GM12878 (cell line): ENCODE measurements around the gene F12. TPM values are rescaled to one million over a fixed set of nuclear protein-coding genes. Genes with fewer than 3 reads are reported as not detected.

Experiments used
- ATAC-seq: fragments of 200-7000 bp; cut with Tn5 transposase; 3 replicates; pipeline ENCODE4 v1.9.1; 2020; ENCODE audit warnings: mild to moderate bottlenecking, moderate library complexity
- BruUV-seq: library from RNA; stranded (reverse); fragments of 400-500 nt; replicated peaks from 2 replicates; lab custom pipeline; 2021; lab: Mats Ljungman, UMichigan
- CTCF ChIA-PET: fragments of 300-600 bp; sonication (Branson Sonifier 250); formaldehyde crosslinking; extraction: SDS; loops from one replicate; lab custom pipeline; 2021; ENCODE audit warnings: inconsistent platforms; lab: Yijun Ruan, JAX
- POLR2A ChIA-PET: fragments of 350-600 bp; formaldehyde crosslinking; extraction: SDS; loops from one replicate; lab custom pipeline; 2021; ENCODE audit warnings: inconsistent platforms; lab: Charles Lee
- RAD21 ChIA-PET: fragments of 300-600 bp; sonication (Branson Sonifier 250); formaldehyde crosslinking; loops from one replicate; lab custom pipeline; 2023; ENCODE audit warnings: antibody characterized with exemption; ENCODE audit not compliant: unreplicated experiment; lab: Charles Lee
- SMC1A ChIA-PET: fragments of 300-600 bp; sonication (Branson Sonifier 250); formaldehyde crosslinking; loops from one replicate; lab custom pipeline; 2023; ENCODE audit not compliant: unreplicated experiment, uncharacterized antibody; lab: Charles Lee
- DNase-seq: peaks from one replicate; pipeline ENCODE4 v3.0.0-alpha.2; 2011; ENCODE audit warnings: low read depth, low spot score
- FAIRE-seq: peaks from 3 replicates; lab custom pipeline; 2011; peaks lifted over from hg19 to GRCh38; lab: Jason Lieb, UNC
- H2AFZ ChIP-seq: 2 replicates; pipeline ENCODE4 v1.6.0; 2011; ENCODE audit warnings: low read depth, low read length, control low read depth; ENCODE audit not compliant: control insufficient read depth
- H3K27ac ChIP-seq: 2 replicates; pipeline ENCODE4 v1.5.1; 2011; ENCODE audit warnings: control low read depth; ENCODE audit not compliant: control insufficient read depth, insufficient read depth
- H3K27me3 ChIP-seq, 2 experiments: replicated peaks in 1 of 2; 2 replicates each; pipeline versions ENCODE4 v1.6.0 to v1.6.1; 2011; ENCODE audit warnings: low read length in 1 of 2; ENCODE audit not compliant: control insufficient read depth in 2 of 2, insufficient read depth in 2 of 2
- H3K36me3 ChIP-seq, 2 experiments: 2 replicates each; pipeline ENCODE4 v1.5.1; 2011; ENCODE audit warnings: low read length in 1 of 2; ENCODE audit not compliant: control insufficient read depth in 2 of 2, insufficient read depth in 2 of 2
- H3K4me1 ChIP-seq: 2 replicates; pipeline ENCODE4 v1.6.1; 2011; ENCODE audit warnings: mild to moderate bottlenecking, low read length, moderate library complexity, mixed read lengths; ENCODE audit not compliant: control insufficient read depth, insufficient read depth
- H3K4me2 ChIP-seq: 2 replicates; pipeline ENCODE4 v1.6.0; 2011; ENCODE audit warnings: control low read depth; ENCODE audit not compliant: control insufficient read depth, insufficient read depth
- H3K4me3 ChIP-seq: fragments of 200-600 bp; sonication (generic); 2 replicates; pipeline ENCODE4 v1.5.1; 2016
- H3K79me2 ChIP-seq: 2 replicates; pipeline ENCODE4 v1.6.0; 2011; ENCODE audit warnings: low read length; ENCODE audit not compliant: control insufficient read depth, insufficient read depth
- H3K9ac ChIP-seq: 2 replicates; pipeline ENCODE4 v1.8.0; 2011; ENCODE audit warnings: low read length, control low read depth, mixed read lengths; ENCODE audit not compliant: control insufficient read depth, insufficient read depth
- H3K9me3 ChIP-seq: replicated peaks from 3 replicates; pipeline ENCODE4 v1.5.1; 2011; ENCODE audit warnings: mild to moderate bottlenecking, low read length; ENCODE audit not compliant: control insufficient read depth, insufficient read depth
- H4K20me1 ChIP-seq: 2 replicates; pipeline ENCODE4 v1.6.0; 2011; ENCODE audit not compliant: control insufficient read depth, insufficient read depth
- ASH2L ChIP-seq: fragments of 300-600, 200-600 bp; sonication (generic); IDR thresholded peaks from 2 replicates; pipeline ENCODE4 v1.6.1; 2017; ENCODE audit warnings: low read depth, mild to moderate bottlenecking, borderline replicate concordance
- ATF7 ChIP-seq: fragments of 450-650 bp; IDR thresholded peaks from 2 replicates; pipeline ENCODE4 v1.6.1; 2016; ENCODE audit warnings: low read depth, mild to moderate bottlenecking
- CHD1 ChIP-seq: IDR thresholded peaks from 2 replicates; pipeline ENCODE4 v1.6.1; 2012; ENCODE audit warnings: low read depth, low read length, improper control_type of control experiment
- DPF2 ChIP-seq: fragments of 450-650 bp; IDR thresholded peaks from 2 replicates; pipeline ENCODE4 v1.6.1; 2017; ENCODE audit warnings: mild to moderate bottlenecking
- KAT2A ChIP-seq: conservative IDR thresholded peaks from 2 replicates; pipeline ENCODE4 v1.6.1; 2011; ENCODE audit warnings: low read depth, low read length; ENCODE audit not compliant: control insufficient read depth
- KLF5 ChIP-seq: fragments of 450-650 bp; IDR thresholded peaks from 2 replicates; pipeline ENCODE4 v1.6.1; 2014; ENCODE audit warnings: mild to moderate bottlenecking; ENCODE audit not compliant: partially characterized antibody
- MEF2A ChIP-seq: IDR thresholded peaks from 2 replicates; pipeline ENCODE4 v1.6.1; 2011; ENCODE audit warnings: low read depth, mild to moderate bottlenecking, low read length, moderate library complexity; ENCODE audit not compliant: insufficient read depth
- MTA3 ChIP-seq: IDR thresholded peaks from 2 replicates; pipeline ENCODE4 v1.6.1; 2012; ENCODE audit warnings: low read length, inconsistent platforms, borderline replicate concordance
- NR2C2 ChIP-seq: IDR thresholded peaks from 2 replicates; pipeline ENCODE4 v1.6.1; 2011; ENCODE audit warnings: borderline replicate concordance, low read depth; ENCODE audit not compliant: control insufficient read depth, insufficient read length
- NR2F1 ChIP-seq: fragments of 450-650 bp; conservative IDR thresholded peaks from 2 replicates; pipeline ENCODE4 v1.6.1; 2017; ENCODE audit warnings: mild to moderate bottlenecking
- POU2F2 ChIP-seq: IDR thresholded peaks from 3 replicates; pipeline ENCODE4 v1.6.1; 2011; ENCODE audit warnings: low read depth, mild to moderate bottlenecking, low read length, borderline replicate concordance
- RBBP5 ChIP-seq: fragments of 200-600 bp; sonication (generic); conservative IDR thresholded peaks from 2 replicates; pipeline ENCODE4 v1.6.1; 2016
- SMAD1 ChIP-seq: fragments of 450-650 bp; IDR thresholded peaks from 2 replicates; pipeline ENCODE4 v1.6.1; 2018; ENCODE audit warnings: mild to moderate bottlenecking, low read depth; ENCODE audit not compliant: partially characterized antibody
- SMARCA5 ChIP-seq: fragments of 450-650 bp; IDR thresholded peaks from 2 replicates; pipeline ENCODE4 v1.6.1; 2017; ENCODE audit warnings: mild to moderate bottlenecking
- SREBF2 ChIP-seq: IDR thresholded peaks from 2 replicates; pipeline ENCODE4 v1.6.1; 2012; ENCODE audit warnings: mild to moderate bottlenecking, low read length
- TCF7 ChIP-seq: IDR thresholded peaks from 2 replicates; pipeline ENCODE4 v1.6.1; 2014; ENCODE audit warnings: antibody characterized with exemption, borderline replicate concordance
- ZNF622 ChIP-seq: fragments of 450-650 bp; IDR thresholded peaks from 2 replicates; pipeline ENCODE4 v1.6.1; 2017; ENCODE audit warnings: mild to moderate bottlenecking, inconsistent platforms
- WGBS: methylation state at CpG from one replicate; pipeline ENCODE4 v1.1.6; 2016; ENCODE audit warnings: low lambda C conversion rate; ENCODE audit not compliant: insufficient replicate concordance, insufficient coverage; ENCODE audit errors: missing lambda C conversion rate; 5-methylcytosine and 5-hydroxymethylcytosine counted together
- in situ Hi-C: fragments of 300-500 bp; cut with MboI; formaldehyde crosslinking; loops from 9 replicates; pipeline ENCODE4 v1.14.3; 2018; ENCODE audit warnings: mixed read lengths
- intact Hi-C: fragments of 100-400 bp; cut with micrococcal nuclease; formaldehyde crosslinking; loops from one replicate; pipeline ENCODE4 v1.14.2; 2022; ENCODE audit not compliant: unreplicated experiment
- polyA plus RNA-seq, 11 experiments: library from polyadenylated mRNA; depleted of rRNA in 4 of 11; unstranded in 6 of 11; stranded (reverse) in 5 of 11; fragments of >200 nt; fragmentation: Nextera tagmentation in 4 of 11; fragmentation: Illumina TruSeq in 1 of 11; extraction: Ambion mirVana in 4 of 11; extraction: Trizol in 1 of 11; gene quantifications; 1 replicate in 1 of 11; 2 replicates in 10 of 11; pipeline versions ENCODE4 v1.2.1 to v1.2.3, GENCODE V29; 2011 to 2016; ENCODE audit warnings: inconsistent platforms in 2 of 11, missing spikeins in 2 of 11, low read depth in 1 of 11
- total RNA-seq, 4 experiments: library from RNA; depleted of rRNA in 3 of 4; stranded (reverse); fragments of >200 nt in 3 of 4; fragmentation: Illumina TruSeq in 1 of 4; extraction: Trizol in 1 of 4; gene quantifications; 2 replicates each; pipeline versions ENCODE4 v1.2.1 to v1.2.3, GENCODE V29; 2013 to 2021
- TF ChIP-seq, protein P1 (sequence below): fragments of 150-350 bp; IDR thresholded peaks from 2 replicates; pipeline ENCODE4 v1.6.1; 2016; ENCODE audit warnings: low read depth, low read length
- TF ChIP-seq, protein P2 (sequence below): IDR thresholded peaks from 2 replicates; pipeline ENCODE4 v1.6.1; 2011; ENCODE audit warnings: borderline replicate concordance, low read depth, mild to moderate bottlenecking, moderate library complexity, low read length; ENCODE audit not compliant: insufficient read depth, poor library complexity, severe bottlenecking

F12 gene
- total and polyA plus RNA-seq, 10 of the 15 experiments (the other 5 are each of a cell fraction or from before 2014, with no cell fraction given): 0.25 to 11.3 (median 5.5) TPM

DNA sequence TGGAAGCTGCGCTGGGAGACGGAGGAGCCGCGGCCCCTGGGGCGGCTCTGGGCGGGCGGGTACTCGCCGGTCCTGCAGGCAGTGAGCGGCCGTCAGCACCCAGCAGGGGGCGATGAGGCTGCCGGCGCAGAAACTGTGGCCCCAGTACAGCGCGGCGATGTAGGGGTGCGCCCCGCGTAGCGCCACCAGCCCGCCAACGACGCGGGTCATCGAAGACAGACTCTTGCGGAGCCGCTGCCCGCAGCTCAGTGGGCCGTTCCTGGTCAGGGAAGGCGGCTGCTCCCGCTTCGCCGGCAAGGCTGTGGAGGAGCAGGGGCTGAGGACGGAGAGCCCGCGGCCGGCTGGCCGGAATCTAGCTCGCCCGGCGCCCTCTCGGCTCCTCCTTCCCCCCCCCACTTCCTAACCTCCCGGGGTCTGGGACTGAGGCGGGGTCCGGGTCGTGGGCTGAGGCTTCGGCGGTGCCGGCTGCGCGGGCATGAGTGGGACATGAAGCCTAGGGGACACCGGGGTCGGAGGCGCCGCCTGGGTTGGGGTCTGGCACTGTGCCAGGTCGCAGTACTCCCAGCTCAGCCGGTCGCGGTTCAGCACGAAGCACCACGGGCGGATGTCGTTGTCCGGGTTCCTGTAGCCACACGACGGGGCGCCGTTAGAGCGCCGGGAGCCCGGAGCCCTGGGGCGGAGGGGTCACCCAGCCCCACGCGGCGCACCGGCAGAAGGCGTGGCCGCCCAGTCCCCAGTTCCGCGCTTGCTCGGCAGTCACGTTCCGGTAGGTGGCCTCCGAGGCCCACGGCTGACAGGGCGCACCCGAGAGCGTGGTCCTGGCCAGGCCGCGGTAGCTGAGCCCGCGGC lies 5.3 kb downstream of the F12 start:
- H3K4me2 ChIP-seq: peak overlapping the region; percentile 87
- WGBS: under 1% methylated on average over 77 of the region's 93 CpGs
- H3K79me2 ChIP-seq: no peaks in the 10 kb centered on the region
- H3K36me3 ChIP-seq: no peaks in the 10 kb centered on the region
- H3K9me3 ChIP-seq: no peaks in the 10 kb centered on the region
- BruUV-seq: no TSS peak
- peak; percentile 86 for FAIRE-seq
- ChIA-PET SMC1A (interaction anchor here (0.6 to 7.4 kb wide), 23 partner anchors 9 to 107 kb away, joined by 3 to 105 read pairs (median 6); partner anchors contain the start of genes GRK6, LMAN2 and PRR7), CTCF (interaction anchor here (0.7 to 8.3 kb wide), 36 partner anchors 11 to 290 kb away, joined by 3 to 391 read pairs (median 8); partner anchors contain the start of genes GRK6, LMAN2, MXD3 and PDLIM7), POLR2A (interaction anchor here (0.6 to 11.0 kb wide), 25 partner anchors 9 to 878 kb away, joined by 3 to 174 read pairs (median 4); partner anchors contain the start of genes GRK6, PDLIM7, PRR7 and RGS14), RAD21 (interaction anchor here (0.8 to 6.5 kb wide), 24 partner anchors 9 to 658 kb away, joined by 3 to 291 read pairs (median 8); partner anchors contain the start of genes DOK3, GRK6, PDLIM7 and PRR7)
- intact Hi-C loops (loop anchor here (1.0 kb wide), 3 partner anchors 23 to 86 kb away; no protein-coding TSS in a partner anchor), in situ Hi-C loops (no loop called here)
- no peaks in the 10 kb centered on the region for H4K20me1 ChIP-seq
- H3K27me3 ChIP-seq: no peaks in the 10 kb centered on the region; a peak in 1 of 4 replicates
- peak overlapping the region; percentile 49 for H3K9ac ChIP-seq
- peak overlapping the region; percentile 88 for H2AFZ ChIP-seq
- peaks cover 28% of the 10 kb centered on the region for H3K4me1 ChIP-seq
- peak; percentile 93 for ATAC-seq
- peak overlapping the region; percentile 79 for H3K4me3 ChIP-seq
- H3K27ac ChIP-seq: peak overlapping the region; percentile 35; the same call in 1 of the 2 replicates
- DNase-seq: no peak
- TF ChIP-seq ZNF622 (no peak), RBBP5 (no peak), NR2F1 (peak; percentile 83; the same call in 1 of the 2 replicates), TCF7 (no peak), NR2C2 (no peak), ASH2L (no peak), MTA3 (no peak), SMARCA5 (peak; percentile 89), KLF5 (peak; percentile 28), CHD1 (no peak), POU2F2 (no peak; the same call in 2 of the 3 replicates), ATF7 (no peak), DPF2 (peak; percentile 70), SREBF2 (no peak), KAT2A (no peak), MEF2A (no peak), SMAD1 (peak; percentile 99)
- TF ChIP-seq, protein P1, sequence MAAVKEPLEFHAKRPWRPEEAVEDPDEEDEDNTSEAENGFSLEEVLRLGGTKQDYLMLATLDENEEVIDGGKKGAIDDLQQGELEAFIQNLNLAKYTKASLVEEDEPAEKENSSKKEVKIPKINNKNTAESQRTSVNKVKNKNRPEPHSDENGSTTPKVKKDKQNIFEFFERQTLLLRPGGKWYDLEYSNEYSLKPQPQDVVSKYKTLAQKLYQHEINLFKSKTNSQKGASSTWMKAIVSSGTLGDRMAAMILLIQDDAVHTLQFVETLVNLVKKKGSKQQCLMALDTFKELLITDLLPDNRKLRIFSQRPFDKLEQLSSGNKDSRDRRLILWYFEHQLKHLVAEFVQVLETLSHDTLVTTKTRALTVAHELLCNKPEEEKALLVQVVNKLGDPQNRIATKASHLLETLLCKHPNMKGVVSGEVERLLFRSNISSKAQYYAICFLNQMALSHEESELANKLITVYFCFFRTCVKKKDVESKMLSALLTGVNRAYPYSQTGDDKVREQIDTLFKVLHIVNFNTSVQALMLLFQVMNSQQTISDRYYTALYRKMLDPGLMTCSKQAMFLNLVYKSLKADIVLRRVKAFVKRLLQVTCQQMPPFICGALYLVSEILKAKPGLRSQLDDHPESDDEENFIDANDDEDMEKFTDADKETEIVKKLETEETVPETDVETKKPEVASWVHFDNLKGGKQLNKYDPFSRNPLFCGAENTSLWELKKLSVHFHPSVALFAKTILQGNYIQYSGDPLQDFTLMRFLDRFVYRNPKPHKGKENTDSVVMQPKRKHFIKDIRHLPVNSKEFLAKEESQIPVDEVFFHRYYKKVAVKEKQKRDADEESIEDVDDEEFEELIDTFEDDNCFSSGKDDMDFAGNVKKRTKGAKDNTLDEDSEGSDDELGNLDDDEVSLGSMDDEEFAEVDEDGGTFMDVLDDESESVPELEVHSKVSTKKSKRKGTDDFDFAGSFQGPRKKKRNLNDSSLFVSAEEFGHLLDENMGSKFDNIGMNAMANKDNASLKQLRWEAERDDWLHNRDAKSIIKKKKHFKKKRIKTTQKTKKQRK: no peak
- TF ChIP-seq, protein P2, sequence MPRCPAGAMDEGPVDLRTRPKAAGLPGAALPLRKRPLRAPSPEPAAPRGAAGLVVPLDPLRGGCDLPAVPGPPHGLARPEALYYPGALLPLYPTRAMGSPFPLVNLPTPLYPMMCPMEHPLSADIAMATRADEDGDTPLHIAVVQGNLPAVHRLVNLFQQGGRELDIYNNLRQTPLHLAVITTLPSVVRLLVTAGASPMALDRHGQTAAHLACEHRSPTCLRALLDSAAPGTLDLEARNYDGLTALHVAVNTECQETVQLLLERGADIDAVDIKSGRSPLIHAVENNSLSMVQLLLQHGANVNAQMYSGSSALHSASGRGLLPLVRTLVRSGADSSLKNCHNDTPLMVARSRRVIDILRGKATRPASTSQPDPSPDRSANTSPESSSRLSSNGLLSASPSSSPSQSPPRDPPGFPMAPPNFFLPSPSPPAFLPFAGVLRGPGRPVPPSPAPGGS: no peak
